ENCODE results near the gene ZNF662.

DNA sequence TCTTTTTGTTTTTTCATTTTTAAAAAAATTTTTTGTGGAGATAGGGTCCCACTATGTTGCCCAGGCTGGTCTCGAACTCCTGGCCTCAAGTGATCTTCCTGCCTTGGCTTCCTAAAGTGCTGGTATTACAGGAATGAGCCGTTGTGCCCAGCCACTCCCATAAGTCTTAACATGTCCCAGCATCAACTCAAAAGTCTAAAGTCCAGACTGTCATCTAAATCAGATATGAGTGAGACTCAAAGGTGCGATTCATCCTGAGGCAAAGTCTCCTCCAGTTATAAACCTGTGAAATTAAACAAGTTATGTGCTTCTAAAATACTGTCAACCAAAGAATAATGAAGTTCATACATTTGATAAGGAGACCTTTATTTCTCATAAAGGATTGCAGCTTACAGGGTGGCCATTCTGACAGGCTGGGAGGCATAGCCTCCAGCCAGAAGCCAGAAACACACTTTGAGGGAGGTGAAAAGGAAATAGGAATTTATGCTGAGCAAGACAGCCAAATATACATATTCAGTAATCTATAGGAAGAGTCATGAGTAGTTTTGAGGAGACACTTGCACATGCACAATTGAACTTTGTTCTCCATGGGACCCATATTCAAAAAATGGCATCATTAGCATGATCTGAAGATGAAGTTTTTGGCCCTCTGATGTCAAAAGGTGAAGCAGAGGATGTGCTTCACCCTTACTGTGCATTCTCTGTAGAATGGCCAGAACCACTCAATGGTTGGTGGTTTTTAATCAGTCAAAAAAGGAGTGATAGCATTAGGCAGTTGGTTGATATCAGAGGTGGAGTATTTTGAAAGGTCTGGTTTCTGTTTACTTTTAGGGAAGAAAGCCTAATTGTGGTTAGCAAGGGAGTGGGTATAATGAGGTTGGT, 11.0 kb upstream of the ZNF662 start:
- TF ChIP-seq, protein P1, sequence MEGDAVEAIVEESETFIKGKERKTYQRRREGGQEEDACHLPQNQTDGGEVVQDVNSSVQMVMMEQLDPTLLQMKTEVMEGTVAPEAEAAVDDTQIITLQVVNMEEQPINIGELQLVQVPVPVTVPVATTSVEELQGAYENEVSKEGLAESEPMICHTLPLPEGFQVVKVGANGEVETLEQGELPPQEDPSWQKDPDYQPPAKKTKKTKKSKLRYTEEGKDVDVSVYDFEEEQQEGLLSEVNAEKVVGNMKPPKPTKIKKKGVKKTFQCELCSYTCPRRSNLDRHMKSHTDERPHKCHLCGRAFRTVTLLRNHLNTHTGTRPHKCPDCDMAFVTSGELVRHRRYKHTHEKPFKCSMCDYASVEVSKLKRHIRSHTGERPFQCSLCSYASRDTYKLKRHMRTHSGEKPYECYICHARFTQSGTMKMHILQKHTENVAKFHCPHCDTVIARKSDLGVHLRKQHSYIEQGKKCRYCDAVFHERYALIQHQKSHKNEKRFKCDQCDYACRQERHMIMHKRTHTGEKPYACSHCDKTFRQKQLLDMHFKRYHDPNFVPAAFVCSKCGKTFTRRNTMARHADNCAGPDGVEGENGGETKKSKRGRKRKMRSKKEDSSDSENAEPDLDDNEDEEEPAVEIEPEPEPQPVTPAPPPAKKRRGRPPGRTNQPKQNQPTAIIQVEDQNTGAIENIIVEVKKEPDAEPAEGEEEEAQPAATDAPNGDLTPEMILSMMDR (IDR thresholded peaks at IDR 0.05): no peak
- no peak for TF ChIP-seq POLR2A (IDR thresholded peaks at IDR 0.05)

Data from thyroid gland (tissue), 4 donors.